GM12891 (cell line): Measurements from ENCODE around the gene CCDC110.

Experiments used
- POLR2A ChIP-seq: IDR thresholded peaks from 2 replicates; pipeline ENCODE4 v1.6.1; 2011; ENCODE audit warnings: low read depth, low read length, control low read depth
- SPI1 ChIP-seq: IDR thresholded peaks from 2 replicates; pipeline ENCODE4 v1.6.1; 2011; ENCODE audit warnings: low read depth, low read length, control low read depth
- TAF1 ChIP-seq: IDR thresholded peaks from 2 replicates; pipeline ENCODE4 v1.6.1; 2011; ENCODE audit warnings: low read depth, low read length, control low read depth

DNA sequence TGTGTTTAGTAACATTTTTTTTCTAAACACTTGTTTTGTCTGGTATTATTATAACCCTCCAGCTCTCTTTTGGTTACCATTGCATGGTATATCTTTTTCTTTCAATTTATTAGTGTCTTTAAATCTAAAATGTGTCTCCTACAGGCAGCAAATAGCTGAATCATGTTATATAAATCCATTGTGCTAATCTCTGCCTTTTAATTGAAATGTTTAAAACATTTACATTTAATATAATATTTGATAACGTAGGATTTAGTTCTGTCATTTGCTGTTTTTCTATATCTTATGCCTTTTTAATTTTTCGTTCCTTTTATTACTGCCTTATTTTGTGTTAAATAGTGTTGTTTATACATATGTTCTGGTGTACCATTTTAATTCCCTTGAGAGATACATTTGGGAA is 17.1 kb upstream of the CCDC110 start:
- TF ChIP-seq SPI1, result no peak
- TF ChIP-seq TAF1, result no peak
- no peak for TF ChIP-seq POLR2A
